GM10847 (cell line): Measurements from ENCODE around the gene FLRT2.

Experiments used
- POLR2A ChIP-seq: IDR thresholded peaks from 2 replicates; pipeline ENCODE4 v1.6.1; 2011; ENCODE audit not compliant: insufficient read length; ENCODE audit errors: extremely low read depth

FLRT2 gene

GRCh38 chr14:85597701-85598100 lies 67.8 kb downstream of the FLRT2 start:
- no peak for TF ChIP-seq POLR2A

GRCh38 chr14:85599939-85600338 lies 70.0 kb downstream of the FLRT2 start:
- no peak for TF ChIP-seq POLR2A

GRCh38 chr14:85601246-85601645 lies 71.3 kb downstream of the FLRT2 start:
- no peak for TF ChIP-seq POLR2A

- TF ChIP-seq POLR2A: no peak
Observed at GRCh38 chr14:85601690-85602089, 71.7 kb downstream of the FLRT2 start.

- no peak for TF ChIP-seq POLR2A
Observed at GRCh38 chr14:85602345-85602744, 72.4 kb downstream of the FLRT2 start.

GRCh38 chr14:85604021-85604420 lies 74.1 kb downstream of the FLRT2 start:
- no peak for TF ChIP-seq POLR2A

GRCh38 chr14:85604714-85605113 lies 74.8 kb downstream of the FLRT2 start:
- TF ChIP-seq POLR2A: no peak

GRCh38 chr14:85607651-85608081 lies 77.7 kb downstream of the FLRT2 start:
- TF ChIP-seq POLR2A: no peak

GRCh38 chr14:85613496-85613895 lies 83.6 kb downstream of the FLRT2 start:
- no peak for TF ChIP-seq POLR2A

- no peak for TF ChIP-seq POLR2A
Observed at GRCh38 chr14:85616386-85616885, 86.5 kb downstream of the FLRT2 start.

GRCh38 chr14:85616886-85617285 lies 86.9 kb downstream of the FLRT2 start:
- no peak for TF ChIP-seq POLR2A

GRCh38 chr14:85617791-85618190 lies 87.8 kb downstream of the FLRT2 start:
- TF ChIP-seq POLR2A: no peak

- TF ChIP-seq POLR2A: no peak
Observed at GRCh38 chr14:85618390-85618789, 88.4 kb downstream of the FLRT2 start.

- TF ChIP-seq POLR2A: no peak
Observed at GRCh38 chr14:85618978-85619377, 89.0 kb downstream of the FLRT2 start.

GRCh38 chr14:85619851-85620250 lies 89.9 kb downstream of the FLRT2 start:
- no peak for TF ChIP-seq POLR2A

- no peak for TF ChIP-seq POLR2A
Observed at GRCh38 chr14:85620947-85621346, 91.0 kb downstream of the FLRT2 start.

- no peak for TF ChIP-seq POLR2A
Observed at GRCh38 chr14:85622106-85622505, 92.2 kb downstream of the FLRT2 start.
